Breast epithelium (tissue), 4 donors: Measurements from ENCODE around the gene LYVE1. TPM values are rescaled to one million over a fixed set of nuclear protein-coding genes. Genes with fewer than 3 reads are reported as not detected.

ENCODE experiments used
- DNase-seq, 2 donors: peaks; one replicate each; pipeline ENCODE4 v3.0.0-alpha.2; 2019; ENCODE audit warnings: low spot score in 2 of 2
- H3K27ac ChIP-seq, 2 donors: fragments of 200-600 bp; sonication (generic) in 1 of 2; one replicate each; pipeline ENCODE4 v1.5.1; 2016 to 2019; ENCODE audit warnings: mild to moderate bottlenecking in 1 of 2
- H3K27me3 ChIP-seq, 2 donors: fragments of 200-600 bp; sonication (generic) in 1 of 2; one replicate each; pipeline versions ENCODE4 v1.5.1 to v1.6.0; 2017 to 2019; ENCODE audit warnings: control low read depth in 1 of 2, mild to moderate bottlenecking in 1 of 2
- H3K36me3 ChIP-seq: fragments of 200-600 bp; one replicate; pipeline ENCODE4 v1.5.1; 2019
- H3K4me1 ChIP-seq, 2 donors: fragments of 200-600 bp; sonication (generic); one replicate each; pipeline ENCODE4 v1.5.1; 2016 to 2019; ENCODE audit warnings: control low read depth in 1 of 2
- H3K4me3 ChIP-seq, 3 donors: fragments of 200-600 bp; sonication (generic); 1 replicate in 2 of 3; 2 replicates in 1 of 3; pipeline ENCODE4 v1.5.1; 2016 to 2019; ENCODE audit warnings: mild to moderate bottlenecking in 3 of 3, moderate library complexity in 2 of 3
- H3K9me3 ChIP-seq, 2 donors: fragments of 200-600 bp; sonication (generic) in 1 of 2; one replicate each; pipeline ENCODE4 v1.5.1; 2016 to 2019; ENCODE audit warnings: control low read depth in 1 of 2
- POLR2A ChIP-seq: fragments of 450-650 bp; IDR thresholded peaks from one replicate; pipeline ENCODE4 v1.6.1; 2016; ENCODE audit warnings: antibody characterized with exemption, mild to moderate bottlenecking, moderate library complexity
- POLR2AphosphoS5 ChIP-seq, 3 donors: sonication (generic); formaldehyde crosslinking; IDR thresholded peaks; one replicate each; pipeline ENCODE4 v1.6.1; 2017; ENCODE audit warnings: antibody characterized with exemption in 3 of 3
- intact Hi-C: fragments of 100-400 bp; cut with DNase I; formaldehyde crosslinking; loops from one replicate; pipeline ENCODE4 v1.15.1; 2023; ENCODE audit warnings: low total_unique reads
- total RNA-seq, 3 donors: library from RNA; depleted of rRNA; stranded (reverse); fragments of >200 nt; gene quantifications; one replicate each; pipeline ENCODE4 v1.1.0, GENCODE V29; 2016
- TF ChIP-seq, protein P1 (sequence below), 3 donors: fragments of 450-650 bp; IDR thresholded peaks; one replicate each; pipeline ENCODE4 v1.5.1; 2016 to 2017; ENCODE audit warnings: antibody characterized with exemption in 3 of 3, mild to moderate bottlenecking in 3 of 3, moderate library complexity in 3 of 3

Gene LYVE1
- total RNA-seq, 3 donors from 2014 or later, result 39.2 to 218 (median 51.8) TPM

DNA sequence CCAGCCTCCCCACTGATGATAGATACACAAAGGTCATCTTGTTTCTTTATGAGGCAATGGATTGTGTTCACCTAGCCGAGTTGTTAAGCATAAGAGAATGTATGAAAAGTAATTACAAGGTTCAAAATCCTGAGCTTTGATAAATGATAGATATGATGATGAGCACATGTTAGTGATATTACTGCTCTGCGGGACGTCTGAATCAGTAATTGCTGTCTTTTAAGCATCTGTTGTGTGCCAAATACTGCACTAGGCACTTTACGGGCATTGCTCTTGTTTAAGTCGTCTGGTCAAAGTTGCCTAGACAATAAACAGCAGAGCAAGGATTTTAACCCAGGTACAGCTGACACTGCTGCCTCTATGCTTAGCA lies 26.9 kb downstream of the LYVE1 start:
- H3K4me1 ChIP-seq, result no peaks in the 10 kb centered on the region
- no peaks in the 10 kb centered on the region for H3K36me3 ChIP-seq
- peak overlapping the region; percentile 91 to 95 for H3K27ac ChIP-seq
- H3K4me3 ChIP-seq, result peak overlapping the region; percentile 80 to 91 (median 90)
- H3K9me3 ChIP-seq, result no peaks in the 10 kb centered on the region
- no peaks in the 10 kb centered on the region for H3K27me3 ChIP-seq
- intact Hi-C loops, result no loop called here
- no peak for DNase-seq
- TF ChIP-seq POLR2AphosphoS5 (IDR thresholded peaks at IDR 0.05) (no peak), POLR2A (no peak)
- TF ChIP-seq, protein P1, sequence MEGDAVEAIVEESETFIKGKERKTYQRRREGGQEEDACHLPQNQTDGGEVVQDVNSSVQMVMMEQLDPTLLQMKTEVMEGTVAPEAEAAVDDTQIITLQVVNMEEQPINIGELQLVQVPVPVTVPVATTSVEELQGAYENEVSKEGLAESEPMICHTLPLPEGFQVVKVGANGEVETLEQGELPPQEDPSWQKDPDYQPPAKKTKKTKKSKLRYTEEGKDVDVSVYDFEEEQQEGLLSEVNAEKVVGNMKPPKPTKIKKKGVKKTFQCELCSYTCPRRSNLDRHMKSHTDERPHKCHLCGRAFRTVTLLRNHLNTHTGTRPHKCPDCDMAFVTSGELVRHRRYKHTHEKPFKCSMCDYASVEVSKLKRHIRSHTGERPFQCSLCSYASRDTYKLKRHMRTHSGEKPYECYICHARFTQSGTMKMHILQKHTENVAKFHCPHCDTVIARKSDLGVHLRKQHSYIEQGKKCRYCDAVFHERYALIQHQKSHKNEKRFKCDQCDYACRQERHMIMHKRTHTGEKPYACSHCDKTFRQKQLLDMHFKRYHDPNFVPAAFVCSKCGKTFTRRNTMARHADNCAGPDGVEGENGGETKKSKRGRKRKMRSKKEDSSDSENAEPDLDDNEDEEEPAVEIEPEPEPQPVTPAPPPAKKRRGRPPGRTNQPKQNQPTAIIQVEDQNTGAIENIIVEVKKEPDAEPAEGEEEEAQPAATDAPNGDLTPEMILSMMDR (IDR thresholded peaks at IDR 0.05), result no peak

DNA sequence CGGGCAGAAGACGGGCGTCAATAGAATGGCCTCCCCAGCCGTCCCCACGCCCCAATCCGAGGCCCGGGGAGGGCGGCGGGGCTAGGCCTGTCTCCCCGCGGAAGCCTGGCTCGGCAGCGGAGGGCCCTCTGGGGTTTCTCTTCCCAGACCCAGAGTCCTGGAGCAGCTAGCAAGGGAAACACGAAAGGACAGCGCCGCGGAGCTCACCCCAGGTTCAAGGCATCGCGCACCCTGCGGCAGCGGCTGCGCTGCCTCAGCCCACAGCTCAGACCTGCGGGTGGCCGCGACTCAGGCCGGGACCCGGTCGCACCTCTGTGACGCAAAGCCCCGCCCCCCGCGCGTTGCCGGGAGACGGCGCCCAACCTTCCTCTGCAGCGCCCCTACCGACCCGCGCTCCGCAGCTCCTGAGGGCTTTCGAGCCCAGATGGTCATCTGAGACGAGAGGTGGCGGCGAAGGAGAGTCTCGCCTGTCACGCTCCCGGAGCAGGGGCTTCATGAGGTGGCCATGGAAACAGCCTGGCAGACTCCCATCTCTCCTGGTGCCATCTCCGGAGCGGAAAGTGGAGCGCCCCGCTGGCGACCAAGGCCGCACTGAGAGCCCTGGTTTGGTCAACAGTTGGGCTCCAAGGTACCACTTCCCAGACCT lies 27.4 kb downstream of the LYVE1 start, which contains the start of gene RNF141:
Gene RNF141 (minus strand): TSS at position 273 of the 646 bp plus-strand sequence. CDS start 7,029 bp downstream, outside the sequence.
- peak; percentile 92 to 95 for DNase-seq
- H3K9me3 ChIP-seq, result no peaks in the 10 kb centered on the region
- TF ChIP-seq, protein P1 (IDR thresholded peaks at IDR 0.05), result peak; percentile 56 to 86 (median 80)
- peak; percentile 74 to 96 (median 94) for TF ChIP-seq POLR2AphosphoS5 (IDR thresholded peaks at IDR 0.05)
- peak; percentile 80 for TF ChIP-seq POLR2A
- H3K27me3 ChIP-seq, result no peaks in the 10 kb centered on the region
- no peaks in the 10 kb centered on the region for H3K36me3 ChIP-seq
- intact Hi-C loops, result no loop called here
- H3K27ac ChIP-seq, result peak within 1 kb of the TSS; percentile 91 to 95
- no peaks in the 10 kb centered on the region for H3K4me1 ChIP-seq
- H3K4me3 ChIP-seq, result peak within 1 kb of the TSS; percentile 80 to 91 (median 90)

DNA sequence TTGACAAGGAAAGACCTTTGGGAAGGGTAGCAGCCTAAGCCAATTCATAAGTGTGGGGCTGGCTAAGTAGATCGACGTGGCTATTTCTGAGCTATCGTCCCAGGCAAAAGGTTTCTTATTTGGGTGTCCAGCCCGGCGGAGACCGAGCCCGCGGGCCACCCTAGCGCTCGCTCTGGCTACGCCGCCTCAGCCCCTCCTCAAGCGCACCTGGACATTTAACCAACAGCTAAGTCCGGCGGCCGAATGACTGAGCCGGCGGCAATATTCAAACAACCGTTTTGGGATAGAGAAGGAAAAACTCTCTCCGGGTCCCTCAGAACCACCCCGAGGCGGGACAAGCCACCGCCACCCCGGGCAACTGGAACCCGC lies 27.9 kb downstream of the LYVE1 start:
- H3K9me3 ChIP-seq, result no peaks in the 10 kb centered on the region
- intact Hi-C loops, result no loop called here
- TF ChIP-seq POLR2AphosphoS5 (IDR thresholded peaks at IDR 0.05), result no peak
- no peak for TF ChIP-seq POLR2A
- TF ChIP-seq, protein P1 (IDR thresholded peaks at IDR 0.05), result no peak
- H3K36me3 ChIP-seq, result no peaks in the 10 kb centered on the region
- no peaks in the 10 kb centered on the region for H3K4me1 ChIP-seq
- peak overlapping the region; percentile 91 to 95 for H3K27ac ChIP-seq
- no peaks in the 10 kb centered on the region for H3K27me3 ChIP-seq
- H3K4me3 ChIP-seq, result peak overlapping the region; percentile 80 to 91 (median 90)
- peak; percentile 31 to 61 for DNase-seq

DNA sequence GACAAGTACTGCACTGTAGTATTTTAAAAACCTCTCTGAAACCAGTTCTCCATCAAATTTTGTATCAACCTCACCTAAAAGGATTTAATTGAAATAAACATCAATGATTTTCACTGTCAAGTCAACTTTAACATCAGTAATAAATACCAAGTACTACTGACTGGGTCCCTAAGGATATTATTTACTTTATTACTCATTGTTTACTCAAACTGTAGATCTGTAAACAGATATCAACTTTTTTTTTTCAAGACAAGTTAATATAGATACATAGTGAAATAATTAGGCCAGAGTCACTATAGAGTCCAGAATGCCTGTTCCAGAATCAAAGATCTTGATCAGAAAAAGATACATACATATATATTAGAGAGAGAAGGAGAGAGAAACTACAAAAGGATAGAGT lies 29.1 kb downstream of the LYVE1 start:
- Histone ChIP-seq H3K9me3 (no peaks in the 10 kb centered on the region), H3K27me3 (no peaks in the 10 kb centered on the region), H3K4me3 (no peak overlapping the region), H3K27ac (no peak overlapping the region), H3K36me3 (no peaks in the 10 kb centered on the region), H3K4me1 (no peaks in the 10 kb centered on the region)
- DNase-seq, result no peak
- no peak for TF ChIP-seq POLR2A
- TF ChIP-seq, protein P1 (IDR thresholded peaks at IDR 0.05), result no peak
- TF ChIP-seq POLR2AphosphoS5 (IDR thresholded peaks at IDR 0.05), result no peak
- intact Hi-C loops, result no loop called here

DNA sequence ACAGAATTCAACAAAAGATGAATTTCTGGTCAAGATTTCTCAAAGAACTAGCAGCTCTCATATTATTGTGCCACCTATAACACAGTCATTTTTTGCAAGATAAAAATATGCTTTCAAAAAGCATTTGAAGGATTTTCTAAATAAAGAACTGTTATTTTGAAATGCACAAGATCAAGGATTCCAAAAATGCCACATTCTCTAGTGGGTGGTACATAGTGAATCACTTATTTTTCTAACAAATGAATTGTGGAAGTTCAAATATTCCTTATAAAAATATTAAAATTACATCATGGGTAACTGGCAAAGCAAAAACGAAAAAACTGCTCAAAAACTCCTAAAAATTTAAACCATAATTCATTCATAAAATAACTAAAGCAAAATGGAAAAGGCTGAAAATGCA lies 29.5 kb downstream of the LYVE1 start:
- no peaks in the 10 kb centered on the region for H3K9me3 ChIP-seq
- H3K4me3 ChIP-seq, result no peak overlapping the region
- no peak overlapping the region for H3K27ac ChIP-seq
- no peaks in the 10 kb centered on the region for H3K36me3 ChIP-seq
- TF ChIP-seq POLR2A (no peak), POLR2AphosphoS5 (IDR thresholded peaks at IDR 0.05) (no peak)
- TF ChIP-seq, protein P1 (IDR thresholded peaks at IDR 0.05), result no peak
- no peak for DNase-seq
- intact Hi-C loops, result no loop called here
- no peaks in the 10 kb centered on the region for H3K4me1 ChIP-seq
- no peaks in the 10 kb centered on the region for H3K27me3 ChIP-seq
